ENCODE data around the gene LPCAT2.

The LPCAT2 gene

DNA sequence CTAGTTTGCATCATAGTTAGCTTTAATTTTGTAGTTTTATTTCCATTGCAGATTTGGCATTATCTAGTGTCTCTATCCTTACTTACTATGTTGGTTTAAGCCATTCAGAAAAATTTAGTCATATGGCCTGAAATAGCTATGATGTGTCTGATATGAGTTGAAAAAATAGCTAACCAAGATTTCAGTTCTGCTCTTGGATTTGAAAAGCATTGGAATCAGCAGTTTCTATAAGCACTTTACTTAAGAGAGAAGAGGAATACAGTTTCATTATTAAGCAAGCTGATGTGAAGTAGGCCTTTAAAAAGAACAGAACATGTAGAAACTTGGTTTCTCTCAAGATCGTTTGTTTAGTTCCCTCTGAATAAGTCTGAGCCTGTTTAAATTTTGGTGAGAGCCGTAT is 25.9 kb downstream of the LPCAT2 start:
- no peak for FAIRE-seq
- no peak for DNase-seq (ENCODE audit: insufficient read length, low spot score)

DNA sequence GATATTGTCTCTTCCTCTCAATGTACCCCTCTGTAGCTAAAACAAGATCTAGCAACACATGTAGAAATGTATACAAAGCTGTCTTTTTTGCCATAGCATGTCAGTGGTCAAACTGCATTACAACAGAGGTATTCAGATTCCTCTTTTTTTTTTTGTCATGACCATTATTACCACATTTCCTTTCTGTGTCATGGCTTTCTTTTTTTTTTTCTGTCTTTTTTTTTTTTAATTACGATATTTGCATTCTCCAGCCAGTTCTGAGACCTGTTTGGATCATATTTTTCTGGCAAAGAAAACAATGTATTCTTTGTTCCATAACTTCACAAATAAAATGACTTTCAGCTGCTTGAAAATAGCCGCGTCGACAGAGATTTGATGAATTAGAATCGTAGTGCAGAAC is 30.2 kb downstream of the LPCAT2 start:
- DNase-seq (ENCODE audit: insufficient read length, low spot score) (no peak), FAIRE-seq (no peak)
- no peak for TF ChIP-seq POLR2A (IDR thresholded peaks at IDR 0.05; ENCODE audit: low read depth, low read length)

More for the DNA sequence above, 25.9 kb downstream of the LPCAT2 start:
- no peak for TF ChIP-seq POLR2A (IDR thresholded peaks at IDR 0.05; ENCODE audit: low read depth, low read length)

DNA sequence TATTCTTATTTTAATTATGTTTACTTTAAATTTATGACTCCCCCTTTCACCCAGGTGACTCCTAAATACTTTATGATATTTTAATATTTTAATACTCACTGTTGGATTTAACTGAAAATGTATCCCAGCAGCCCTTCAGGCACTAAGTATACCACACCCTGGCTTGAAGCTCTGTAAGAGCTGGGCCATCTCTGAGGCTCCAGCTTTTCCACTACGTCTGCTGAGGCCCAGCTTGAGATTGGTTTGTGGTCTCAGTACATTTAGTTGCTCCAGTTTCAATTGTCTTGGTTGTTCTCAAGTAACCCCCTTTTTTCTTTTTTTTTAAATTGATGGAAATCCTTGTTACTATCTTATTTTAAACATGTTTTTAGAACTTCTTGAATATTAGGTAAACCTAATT is 30.6 kb downstream of the LPCAT2 start:
- DNase-seq (ENCODE audit: insufficient read length, low spot score): no peak
- TF ChIP-seq POLR2A (IDR thresholded peaks at IDR 0.05; ENCODE audit: low read depth, low read length): no peak
- FAIRE-seq: no peak

DNA sequence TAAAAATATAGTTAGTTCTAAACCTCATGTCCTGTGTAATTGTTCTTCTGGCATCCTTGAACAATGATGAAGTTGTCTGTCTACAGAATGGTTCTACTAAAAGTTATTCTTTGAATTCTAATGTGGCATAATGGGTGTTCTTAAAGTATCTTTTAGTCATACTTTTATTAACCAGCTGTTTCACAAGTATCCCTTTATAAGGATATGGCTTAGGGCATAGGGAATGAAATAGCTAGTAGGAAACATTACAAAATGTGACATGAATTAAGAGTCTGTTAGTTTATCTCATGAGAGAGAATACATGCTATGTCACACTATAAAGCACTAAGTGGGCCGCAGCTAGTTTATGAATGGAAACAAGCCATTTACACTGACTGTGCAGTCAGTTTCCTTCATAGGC is 31.3 kb downstream of the LPCAT2 start:
- no peak for FAIRE-seq
- no peak for TF ChIP-seq POLR2A (IDR thresholded peaks at IDR 0.05; ENCODE audit: low read depth, low read length)

DNA sequence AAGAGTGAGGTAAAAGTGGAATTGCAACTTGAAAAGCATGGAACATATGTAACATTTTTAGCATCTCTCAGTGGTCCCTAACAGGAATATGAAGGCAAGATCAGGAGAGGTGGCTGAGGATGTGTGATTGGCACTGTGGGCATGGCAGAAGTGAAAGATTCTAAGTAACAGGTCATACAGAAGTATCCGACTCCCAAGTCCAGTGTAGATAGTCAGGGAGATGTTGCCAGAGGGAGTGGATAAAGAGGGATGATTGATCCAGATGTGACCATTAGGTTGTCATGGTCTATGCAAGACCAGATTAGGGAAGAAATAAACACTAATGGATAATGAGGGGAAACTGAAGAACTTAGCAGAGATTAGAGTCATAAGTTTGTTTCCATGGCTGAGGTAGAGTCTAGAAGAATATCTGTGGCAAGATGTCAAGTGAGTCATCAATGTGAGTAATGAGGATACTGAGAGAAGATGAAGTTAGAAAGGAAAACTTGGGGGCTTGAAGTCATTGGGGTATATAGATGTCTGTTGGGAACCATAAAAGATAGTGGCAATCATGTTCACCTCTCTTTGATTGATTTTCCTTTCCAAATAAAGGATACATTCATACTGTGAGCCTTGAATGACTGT is 33.7 kb downstream of the LPCAT2 start:
- no peak for DNase-seq (ENCODE audit: insufficient read length, low spot score)
- peak; percentile 93 for FAIRE-seq

More for the DNA sequence above, 31.3 kb downstream of the LPCAT2 start:
- no peak for DNase-seq (ENCODE audit: insufficient read length, low spot score)

DNA sequence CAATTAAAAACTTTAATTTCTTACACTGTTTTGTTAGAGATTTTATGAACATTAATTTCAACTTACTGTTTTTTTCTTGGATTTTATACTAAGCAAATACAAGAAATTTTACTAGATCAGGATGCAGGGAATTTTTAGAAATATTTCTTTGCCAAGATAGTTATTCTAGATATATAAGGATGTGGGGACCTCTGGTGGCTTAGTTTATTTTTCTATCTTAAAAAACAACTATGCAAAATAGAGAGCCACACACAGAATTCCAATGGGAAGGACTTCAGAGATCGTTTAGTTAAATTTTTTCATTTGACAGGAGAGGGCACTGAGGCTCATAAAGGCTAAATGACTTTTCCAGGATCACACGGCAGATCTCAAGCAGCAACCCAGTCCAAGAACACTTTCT is 34.6 kb downstream of the LPCAT2 start:
- no peak for TF ChIP-seq POLR2A (IDR thresholded peaks at IDR 0.05; ENCODE audit: low read depth, low read length)
- DNase-seq (ENCODE audit: insufficient read length, low spot score) (no peak), FAIRE-seq (no peak)

More for the DNA sequence above, 33.7 kb downstream of the LPCAT2 start:
- no peak for TF ChIP-seq POLR2A (IDR thresholded peaks at IDR 0.05; ENCODE audit: low read depth, low read length)

DNA sequence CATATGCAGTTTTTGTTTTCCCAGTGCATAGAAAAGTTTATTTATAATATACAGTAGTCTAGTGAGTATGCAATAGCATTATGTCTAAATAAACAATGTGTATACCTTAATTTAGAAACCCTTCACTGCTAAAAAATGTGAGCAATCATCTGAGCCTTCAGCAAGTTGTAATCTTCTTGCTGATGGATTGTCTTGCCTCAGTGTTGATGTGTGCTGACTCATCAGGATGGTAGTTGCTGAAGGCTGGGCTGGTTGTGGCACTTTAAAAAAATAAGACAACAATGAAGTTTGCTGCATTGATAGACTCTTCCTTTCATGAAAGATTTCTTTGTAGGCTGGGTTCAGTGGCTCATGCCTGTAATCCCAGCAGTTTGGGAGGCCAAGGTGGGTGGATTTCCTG is 43.7 kb downstream of the LPCAT2 start:
- no peak for TF ChIP-seq POLR2A (IDR thresholded peaks at IDR 0.05; ENCODE audit: low read depth, low read length)
- no peak for DNase-seq (ENCODE audit: insufficient read length, low spot score)
- FAIRE-seq: peak; percentile 99

DNA sequence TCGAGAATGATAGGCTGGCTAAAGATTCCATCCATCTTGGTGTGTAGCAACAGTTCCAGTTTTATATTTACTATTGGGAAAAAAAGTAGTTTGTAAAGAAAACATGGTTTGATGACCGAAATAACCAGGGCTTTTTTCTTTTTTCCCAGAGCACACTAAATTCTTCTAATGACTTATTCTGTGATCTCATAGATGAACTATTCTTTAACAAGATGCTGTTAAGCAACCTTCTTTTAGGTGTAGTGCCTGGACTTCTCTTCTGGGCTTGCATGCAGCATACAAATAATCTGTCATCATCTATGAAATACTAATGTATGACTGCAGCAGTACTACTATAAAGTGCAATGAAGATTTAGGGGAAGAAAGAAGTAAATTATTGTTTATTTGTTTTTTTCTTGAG is 46.6 kb downstream of the LPCAT2 start:
- FAIRE-seq: no peak
- DNase-seq (ENCODE audit: insufficient read length, low spot score): no peak
- no peak for TF ChIP-seq POLR2A (IDR thresholded peaks at IDR 0.05; ENCODE audit: low read depth, low read length)

DNA sequence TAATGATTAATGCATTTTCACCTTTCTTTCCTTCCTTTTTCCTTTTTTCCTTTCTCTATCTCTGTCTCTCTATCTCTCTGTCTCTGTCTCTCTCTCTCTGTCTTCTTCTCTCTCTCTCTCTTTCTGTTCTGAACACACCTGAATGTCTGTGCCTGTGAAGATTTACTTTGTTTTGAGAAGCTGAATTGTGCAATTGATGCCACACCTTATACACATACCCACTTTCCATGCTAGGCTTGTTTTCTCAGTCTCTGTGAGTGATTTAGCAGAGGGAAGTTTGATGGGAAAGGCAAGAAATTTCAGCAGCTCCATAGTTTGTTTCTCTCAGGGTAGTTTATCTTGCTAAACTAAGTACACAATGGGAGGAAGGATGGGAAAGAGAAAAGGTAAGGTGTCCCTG is 48.3 kb downstream of the LPCAT2 start:
- DNase-seq (ENCODE audit: insufficient read length, low spot score) (no peak), FAIRE-seq (no peak)
- TF ChIP-seq POLR2A (IDR thresholded peaks at IDR 0.05; ENCODE audit: low read depth, low read length): no peak

DNA sequence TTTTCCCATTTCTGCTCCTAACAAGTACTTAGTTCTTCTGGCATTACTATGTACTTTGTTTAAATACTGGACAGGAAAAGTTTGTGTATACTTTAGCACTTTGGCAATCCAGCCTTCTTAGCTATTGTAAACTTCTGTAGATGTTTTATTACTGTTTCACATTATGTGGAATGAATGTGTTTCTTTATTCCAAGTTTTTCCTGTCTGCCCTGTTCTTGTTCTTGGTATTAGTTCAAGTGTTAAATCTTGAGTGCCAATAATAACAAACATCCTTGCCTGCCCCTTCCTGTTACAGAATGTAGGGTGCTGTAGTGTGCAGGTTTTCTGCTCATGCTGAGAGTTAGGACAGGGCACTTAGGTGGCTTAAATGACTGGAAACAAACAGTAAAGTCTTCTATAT is 50.4 kb downstream of the LPCAT2 start:
- peak; percentile 71 for FAIRE-seq
- DNase-seq (ENCODE audit: insufficient read length, low spot score): no peak
- TF ChIP-seq POLR2A (IDR thresholded peaks at IDR 0.05; ENCODE audit: low read depth, low read length): no peak

DNA sequence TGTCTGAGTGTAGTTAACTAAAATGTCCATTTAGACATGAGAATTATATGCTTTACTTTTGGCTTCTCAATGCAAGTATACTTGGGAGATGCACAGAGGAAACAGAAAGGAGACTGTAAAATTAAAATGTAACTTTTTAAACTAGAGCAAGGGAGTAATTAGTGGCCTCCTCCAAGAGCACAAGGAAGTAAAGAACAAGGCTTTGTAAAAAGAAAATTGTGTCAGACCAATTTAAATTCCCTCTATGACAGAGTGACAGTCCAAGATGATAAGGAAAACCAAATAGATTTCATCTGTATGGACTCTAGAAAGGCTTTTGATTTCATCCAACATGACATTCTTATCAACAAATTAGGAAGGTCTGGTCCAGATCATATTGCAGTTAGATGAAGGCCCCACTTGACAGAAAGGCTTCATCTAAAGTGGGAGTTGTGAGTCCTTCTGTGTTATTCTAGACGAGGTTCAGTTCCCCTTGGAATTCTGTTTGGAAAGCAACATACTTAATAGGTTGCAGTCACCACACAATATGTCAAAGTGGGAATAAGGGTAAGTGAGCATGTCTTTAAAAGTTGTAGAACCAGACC is 51.2 kb downstream of the LPCAT2 start:
- TF ChIP-seq POLR2A (IDR thresholded peaks at IDR 0.05; ENCODE audit: low read depth, low read length): no peak
- FAIRE-seq: no peak
- DNase-seq (ENCODE audit: insufficient read length, low spot score): no peak

DNA sequence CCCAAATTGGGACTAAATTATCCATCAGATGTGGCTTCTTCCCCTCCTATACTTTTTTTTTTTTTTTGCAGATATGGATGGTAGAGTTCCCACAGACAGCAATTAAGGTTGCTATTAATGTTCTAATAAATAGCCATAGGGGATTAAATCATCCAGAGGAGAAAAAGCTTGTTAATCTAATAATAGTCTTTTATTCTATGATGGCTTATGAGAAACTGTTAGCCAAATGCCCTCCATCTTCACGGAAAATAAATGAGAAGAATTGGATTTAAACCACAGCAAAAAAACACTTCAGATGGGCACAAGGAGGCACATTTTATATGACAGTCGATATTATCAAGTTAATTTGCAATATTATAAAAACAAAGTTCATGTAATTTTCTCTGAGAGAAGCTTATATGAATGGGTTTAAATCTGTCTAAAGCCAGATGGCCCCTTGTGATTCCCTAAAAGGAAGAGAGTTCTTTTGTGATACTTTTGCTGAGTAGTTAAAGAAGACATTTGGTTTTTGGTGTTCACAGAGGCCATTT is 52.5 kb downstream of the LPCAT2 start:
- FAIRE-seq (no peak), DNase-seq (ENCODE audit: insufficient read length, low spot score) (no peak)
- no peak for TF ChIP-seq POLR2A (IDR thresholded peaks at IDR 0.05; ENCODE audit: low read depth, low read length)

DNA sequence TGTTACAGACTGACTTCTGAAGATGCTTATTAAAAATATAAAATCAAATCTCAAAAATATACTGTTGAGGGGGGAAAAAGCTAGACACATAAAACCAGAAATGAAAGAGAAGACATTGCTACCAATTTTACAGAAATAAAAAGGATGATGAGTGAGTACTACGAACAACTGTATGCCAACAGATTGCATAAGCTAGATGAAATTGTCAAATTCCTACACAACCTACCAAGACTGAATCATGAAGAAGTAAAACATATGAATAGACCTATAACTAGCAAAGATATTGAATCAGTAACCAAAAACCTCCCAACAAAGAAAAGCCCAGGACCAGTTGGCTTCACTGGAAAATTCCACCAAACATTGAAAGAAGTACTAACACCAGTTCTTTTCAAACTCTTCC is 54.1 kb downstream of the LPCAT2 start:
- DNase-seq (ENCODE audit: insufficient read length, low spot score) (no peak), FAIRE-seq (no peak)
- TF ChIP-seq POLR2A (IDR thresholded peaks at IDR 0.05; ENCODE audit: low read depth, low read length): no peak

DNA sequence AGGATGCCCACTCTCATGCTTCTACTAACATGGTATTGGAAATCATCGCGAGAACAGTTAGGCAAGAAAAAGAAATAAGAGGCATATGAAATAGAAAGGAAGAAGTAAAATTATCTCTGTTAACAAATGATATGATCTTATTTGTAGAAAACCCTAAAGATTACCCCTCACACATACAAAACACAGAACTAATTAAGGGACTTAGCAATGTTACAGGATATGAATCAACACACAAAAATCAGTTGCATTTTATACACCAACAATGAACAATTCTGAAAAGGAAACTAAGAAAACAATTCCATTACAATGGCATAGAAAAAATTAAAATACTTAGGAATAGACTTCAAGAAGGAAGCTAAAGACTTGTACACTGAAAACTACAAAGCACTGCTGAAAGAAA is 54.9 kb downstream of the LPCAT2 start:
- FAIRE-seq: no peak
- DNase-seq (ENCODE audit: insufficient read length, low spot score): no peak
- no peak for TF ChIP-seq POLR2A (IDR thresholded peaks at IDR 0.05; ENCODE audit: low read depth, low read length)

DNA sequence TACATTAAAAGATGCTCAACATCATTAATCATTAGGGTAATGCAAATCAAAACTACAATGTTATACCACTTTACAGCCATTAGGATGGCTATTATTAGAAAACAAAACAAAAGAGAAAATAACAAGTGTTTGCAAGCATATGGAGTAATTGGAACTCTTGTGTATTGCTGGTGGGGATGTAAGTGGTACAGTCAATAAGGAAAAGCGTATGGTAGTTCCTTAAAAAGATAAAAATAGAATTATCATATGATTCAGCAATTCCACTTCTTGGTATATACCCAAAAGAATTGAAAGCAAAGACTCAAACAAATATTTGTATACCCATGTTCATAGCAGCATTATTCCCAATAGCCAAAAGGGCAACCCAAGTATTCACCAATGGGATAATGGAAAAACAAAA is 56.2 kb downstream of the LPCAT2 start:
- no peak for FAIRE-seq
- no peak for TF ChIP-seq POLR2A (IDR thresholded peaks at IDR 0.05; ENCODE audit: low read depth, low read length)
- DNase-seq (ENCODE audit: insufficient read length, low spot score): no peak
